CD4-positive, alpha-beta memory T cell (primary cell): ENCODE data around the gene TTYH1. TPM values are rescaled to one million over a fixed set of nuclear protein-coding genes. Genes with fewer than 3 reads are reported as not detected.
"Not testable (repeated sequence)": the region's sequence is repeated elsewhere in the genome, so short reads cannot be mapped to it uniquely, and the experiment has no call there.

Experiments used
- CTCF ChIA-PET: fragments of 350-600 bp; sonication (Branson Sonifier 250); formaldehyde crosslinking; loops from one replicate; lab custom pipeline; 2021; ENCODE audit warnings: inconsistent platforms; ENCODE audit not compliant: partially characterized antibody; lab: Charles Lee
- POLR2A ChIA-PET: fragments of 350-600 bp; sonication (Branson Sonifier 250); formaldehyde crosslinking; loops from one replicate; lab custom pipeline; 2021; ENCODE audit not compliant: partially characterized antibody; lab: Charles Lee
- DNase-seq, 5 donors: peaks; one replicate each; pipeline versions ENCODE4 v3.0.0 to v3.0.0-alpha.2; 2020 to 2022; ENCODE audit warnings: mixed read lengths in 1 of 5
- H3K27ac ChIP-seq: one replicate; pipeline ENCODE4 v1.7.0; 2013; ENCODE audit warnings: low read depth, low read length
- H3K27me3 ChIP-seq: 2 replicates; pipeline ENCODE4 v1.7.0; 2013; ENCODE audit warnings: mild to moderate bottlenecking, low read length, moderate library complexity; ENCODE audit not compliant: insufficient read depth
- H3K36me3 ChIP-seq: 2 replicates; pipeline ENCODE4 v1.7.0; 2013; ENCODE audit warnings: mild to moderate bottlenecking, low read length, moderate library complexity; ENCODE audit not compliant: insufficient read depth
- H3K4me1 ChIP-seq: 2 replicates; pipeline ENCODE4 v1.7.0; 2013; ENCODE audit warnings: mild to moderate bottlenecking, low read length, moderate library complexity; ENCODE audit not compliant: insufficient read depth
- H3K4me3 ChIP-seq, 2 donors: one replicate each; pipeline ENCODE4 v1.7.0; 2013; ENCODE audit warnings: low read length in 2 of 2, mild to moderate bottlenecking in 1 of 2
- H3K9me3 ChIP-seq, 2 donors: one replicate each; pipeline ENCODE4 v1.7.0; 2013; ENCODE audit warnings: low read length in 2 of 2, control low read depth in 1 of 2; ENCODE audit not compliant: control insufficient read depth in 1 of 2
- H3K27ac Mint-ChIP-seq, 7 donors: one replicate each; pipeline ENCODE4 v1.8.0; 2020 to 2021; ENCODE audit warnings: mixed read lengths in 7 of 7, mild to moderate bottlenecking in 6 of 7, inconsistent platforms in 3 of 7, moderate library complexity in 3 of 7
- H3K27me3 Mint-ChIP-seq, 2 donors: one replicate each; pipeline ENCODE4 v1.8.0; 2020 to 2021; ENCODE audit warnings: mixed read lengths in 2 of 2
- H3K36me3 Mint-ChIP-seq, 2 donors: one replicate each; pipeline ENCODE4 v1.8.0; 2020 to 2021; ENCODE audit warnings: mixed read lengths in 2 of 2, inconsistent platforms in 1 of 2, mild to moderate bottlenecking in 1 of 2
- H3K4me1 Mint-ChIP-seq, 4 donors: one replicate each; pipeline ENCODE4 v1.8.0; 2020 to 2021; ENCODE audit warnings: mixed read lengths in 4 of 4, mild to moderate bottlenecking in 1 of 4
- H3K4me3 Mint-ChIP-seq, 8 donors: one replicate each; pipeline ENCODE4 v1.8.0; 2020 to 2021; ENCODE audit warnings: mixed read lengths in 8 of 8, mild to moderate bottlenecking in 7 of 8, moderate library complexity in 6 of 8, inconsistent platforms in 3 of 8
- H3K9me3 Mint-ChIP-seq, 8 donors: one replicate each; pipeline ENCODE4 v1.8.0; 2020 to 2021; ENCODE audit warnings: mixed read lengths in 8 of 8, mild to moderate bottlenecking in 5 of 8, inconsistent platforms in 3 of 8, moderate library complexity in 1 of 8
- intact Hi-C: fragments of 100-400 bp; cut with micrococcal nuclease; formaldehyde crosslinking; loops from one replicate; pipeline ENCODE4 v1.15.1; 2023
- polyA plus RNA-seq, 2 donors: library from polyadenylated mRNA; unstranded; fragments of 300-500 nt; fragmentation: Illumina TruSeq; gene quantifications; one replicate each; pipeline ENCODE4 v1.2.3, GENCODE V29; 2021
- total RNA-seq, 2 experiments: library from RNA; stranded (reverse); gene quantifications; one replicate each; pipeline ENCODE4 v1.2.3, GENCODE V29; 2021

TTYH1 gene
- total and polyA plus RNA-seq, 4 experiments from 2014 or later = 0.29 TPM; not detected in 3

DNA sequence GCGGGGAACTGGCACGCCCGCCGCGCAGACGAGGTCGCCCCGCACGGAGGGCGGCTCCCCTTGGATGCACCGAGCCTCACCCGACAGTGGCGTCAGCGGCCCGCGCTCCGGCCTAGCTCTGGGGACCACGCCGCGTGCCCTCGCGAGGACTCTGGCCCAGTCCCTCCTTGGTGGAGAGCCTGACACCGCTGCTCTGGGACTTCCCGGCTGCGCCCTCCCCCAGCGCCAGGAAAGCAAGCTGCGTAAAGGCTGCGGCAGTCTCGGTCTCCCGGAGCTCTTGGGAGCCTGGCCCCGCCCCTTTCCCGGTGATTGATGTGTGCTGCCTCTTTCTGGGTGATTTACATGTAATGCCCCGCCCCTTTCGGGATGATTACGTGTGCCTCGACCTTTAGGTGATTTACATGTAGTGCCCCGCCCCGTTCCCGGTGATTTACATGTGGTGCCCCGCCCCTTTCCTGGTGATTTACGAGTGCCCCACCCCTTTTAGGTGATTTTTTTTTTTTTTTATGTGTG lies 48.3 kb downstream of the TTYH1 start, which contains the start of gene LENG9:
Gene LENG9, minus strand, starts transcription at position 248 of the 513 bp plus-strand sequence. CDS start 252 bp downstream, outside the sequence.
- Mint-ChIP-seq H3K9me3 (peaks cover 0 to 5% (median 0%) of the 10 kb centered on the region in 8 donors), H3K4me1 (peaks cover 15 to 37% (median 27%) of the 10 kb centered on the region in 4 donors), H3K27ac (peak within 1 kb of the TSS; percentile 92 to 99 (median 95)), H3K27me3 (peaks cover 0 to 2% of the 10 kb centered on the region in 2 donors), H3K4me3 (peak within 1 kb of the TSS; percentile 84 to 92 (median 89)), H3K36me3 (peaks cover 12 to 30% of the 10 kb centered on the region in 2 donors)
- intact Hi-C loops = loop anchor here (1.0 to 5.0 kb wide), 3 partner anchors 14 to 596 kb away; partner anchors contain the start of genes LENG8 and MYADM
- POLR2A ChIA-PET = interaction anchor here (1.0 to 9.3 kb wide), 12 partner anchors 8 to 1013 kb away, joined by 3 to 142 read pairs (median 4); partner anchors contain the start of genes CDC42EP5, CNOT3, LENG8 and MYADM
- CTCF ChIA-PET = interaction anchor here (1.0 kb wide), 2 partner anchors 14 to 73 kb away, joined by 3 read pairs; partner anchors contain the start of gene LENG8
- Histone ChIP-seq H3K27ac (peak within 1 kb of the TSS; percentile 81), H3K36me3 (peaks cover 29% of the 10 kb centered on the region), H3K4me3 (peak within 1 kb of the TSS; percentile 65 to 85), H3K27me3 (no peaks in the 10 kb centered on the region), H3K9me3 (no peaks in the 10 kb centered on the region), H3K4me1 (peaks cover 27% of the 10 kb centered on the region)
- peak; percentile 86 to 99 (median 91) for DNase-seq

DNA sequence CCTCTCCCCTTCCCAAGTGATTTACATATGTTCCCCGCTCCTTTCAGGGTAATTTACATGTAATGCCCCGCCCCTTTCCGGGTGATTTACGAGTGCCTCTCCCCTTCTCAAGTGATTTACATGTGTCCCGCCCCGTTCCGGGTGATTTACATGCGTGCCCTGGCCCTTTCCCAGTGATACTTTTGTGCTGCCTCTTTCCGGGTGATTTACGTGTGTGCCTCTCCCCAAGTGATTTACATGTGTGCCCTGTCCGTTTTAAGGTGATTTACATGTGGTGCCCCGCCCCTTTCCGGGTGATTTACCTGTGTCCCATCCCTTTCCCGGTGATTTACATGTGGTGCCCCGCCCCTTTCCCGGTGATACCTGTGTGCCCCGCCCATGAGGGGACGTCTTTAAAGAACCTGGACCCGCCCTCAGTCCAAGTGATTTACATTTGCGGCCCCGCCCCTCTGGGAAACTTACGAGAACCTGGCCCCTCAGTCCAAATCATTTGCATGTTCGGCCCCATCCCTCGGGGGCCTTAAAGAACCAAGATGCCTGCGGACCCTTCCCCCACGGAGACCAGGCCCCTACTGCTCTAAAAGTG lies 48.9 kb downstream of the TTYH1 start:
- Mint-ChIP-seq H3K36me3 (peaks cover 7 to 24% of the 10 kb centered on the region in 2 donors), H3K9me3 (peaks cover 0 to 5% (median 0%) of the 10 kb centered on the region in 8 donors), H3K27me3 (peaks cover 2 to 3% of the 10 kb centered on the region in 2 donors), H3K27ac (peak overlapping the region; percentile 92 to 99 (median 95)), H3K4me1 (peaks cover 12 to 31% (median 21%) of the 10 kb centered on the region in 4 donors), H3K4me3 (peak overlapping the region; percentile 84 to 92 (median 89))
- Histone ChIP-seq H3K36me3 (peaks cover 23% of the 10 kb centered on the region), H3K9me3 (no peaks in the 10 kb centered on the region), H3K27ac (peak overlapping the region; percentile 81), H3K4me1 (peaks cover 24% of the 10 kb centered on the region), H3K4me3 (peak overlapping the region; percentile 65 to 85), H3K27me3 (no peaks in the 10 kb centered on the region)
- DNase-seq = peak; percentile 80 to 97 (median 86)
- ChIA-PET CTCF (interaction anchor here (1.0 kb wide), 2 partner anchors 15 to 74 kb away, joined by 3 read pairs; partner anchors contain the start of gene LENG8), POLR2A (interaction anchor here (1.0 to 9.3 kb wide), 11 partner anchors 9 to 1012 kb away, joined by 3 to 142 read pairs (median 5); partner anchors contain the start of genes CDC42EP5, CNOT3, LENG8 and MYADM)
- intact Hi-C loops = loop anchor here (5.0 kb wide), 1 partner anchor 597 kb away; the partner anchor contains the start of gene MYADM

DNA sequence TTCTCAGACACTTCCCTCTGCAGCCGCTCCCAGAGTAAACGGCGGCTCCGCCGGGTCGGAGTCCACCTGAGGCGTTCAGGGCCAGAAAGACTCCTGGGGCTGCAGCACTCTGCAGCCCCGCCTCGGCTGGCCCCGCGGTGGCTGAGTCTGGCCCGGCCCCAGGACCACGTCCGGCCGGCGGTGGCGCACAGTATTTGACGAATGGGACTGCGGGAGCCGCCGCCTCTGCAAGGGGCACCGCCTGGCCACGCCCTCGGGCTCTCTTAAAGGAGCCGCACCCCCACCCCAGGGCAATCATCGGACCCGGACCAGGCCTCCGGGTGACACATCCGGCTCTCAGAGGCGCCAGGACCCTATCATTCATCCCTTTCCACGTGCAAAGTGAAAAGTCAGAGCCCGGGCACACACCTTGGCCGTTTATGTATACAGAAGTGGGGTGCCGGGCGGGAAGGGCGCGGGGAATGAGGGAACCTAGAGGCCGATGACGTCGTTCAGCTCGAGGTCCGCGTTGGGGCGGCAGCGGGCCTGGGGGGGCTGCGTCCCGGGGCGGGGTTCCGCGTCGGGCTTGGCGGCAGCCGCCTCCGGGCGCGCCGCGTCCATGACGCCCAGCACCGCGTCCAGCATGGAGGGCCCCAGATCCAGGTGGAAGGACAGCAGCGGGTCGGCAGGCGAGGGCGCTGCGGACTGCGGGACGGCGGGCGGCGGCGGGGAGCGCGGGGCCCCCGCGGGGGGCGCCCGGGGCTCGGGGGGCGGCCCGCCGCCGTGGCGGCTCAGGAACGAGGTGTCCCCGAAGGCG lies 49.6 kb downstream of the TTYH1 start:
- Histone ChIP-seq H3K27me3 (no peaks in the 10 kb centered on the region), H3K4me1 (peaks cover 24% of the 10 kb centered on the region), H3K36me3 (peaks cover 16% of the 10 kb centered on the region), H3K9me3 (no peaks in the 10 kb centered on the region), H3K27ac (peak overlapping the region; percentile 81), H3K4me3 (peak overlapping the region; percentile 65 to 85)
- Mint-ChIP-seq H3K36me3 (peaks cover 2 to 19% of the 10 kb centered on the region in 2 donors), H3K27ac (peak overlapping the region; percentile 36 to 99 (median 95)), H3K27me3 (peaks cover 8 to 10% of the 10 kb centered on the region in 2 donors), H3K9me3 (peaks cover 0 to 5% (median 0%) of the 10 kb centered on the region in 8 donors), H3K4me1 (peaks cover 10 to 30% (median 19%) of the 10 kb centered on the region in 4 donors), H3K4me3 (peak overlapping the region; percentile 84 to 92 (median 89))
- ChIA-PET POLR2A (interaction anchor here (1.0 to 9.3 kb wide), 2 partner anchors 9 to 16 kb away, joined by 3 to 142 read pairs; partner anchors contain the start of genes CDC42EP5 and LENG8), CTCF (no interaction called here)
- intact Hi-C loops = loop anchor here (5.0 kb wide), 1 partner anchor 598 kb away; the partner anchor contains the start of gene MYADM
- DNase-seq = peak; percentile 50 to 67 (median 61)

GRCh38 chr19:54465426-54466109 lies 50.3 kb downstream of the TTYH1 start:
- H3K27me3 Mint-ChIP-seq = peaks cover 15% of the 10 kb centered on the region in 2 donors
- ChIA-PET CTCF (interaction anchor here (1.0 kb wide), 2 partner anchors 11 to 15 kb away, joined by 3 read pairs; no protein-coding TSS in a partner anchor), POLR2A (interaction anchor here (0.8 to 9.3 kb wide), 3 partner anchors 8 to 27 kb away, joined by 3 to 142 read pairs (median 3); partner anchors contain the start of genes CDC42EP5 and LENG8)
- intact Hi-C loops = no loop called here
- no peak overlapping the region for H3K4me3 ChIP-seq
- peaks cover 10 to 37% (median 22%) of the 10 kb centered on the region in 4 donors for H3K4me1 Mint-ChIP-seq
- H3K9me3 ChIP-seq = no peaks in the 10 kb centered on the region
- H3K36me3 Mint-ChIP-seq = peaks cover 0 to 16% of the 10 kb centered on the region in 2 donors
- peaks cover 12% of the 10 kb centered on the region for H3K36me3 ChIP-seq
- H3K27ac ChIP-seq = no peak overlapping the region
- peak overlapping the region in 3 of 7 donors; percentile 22 to 75 (median 74) for H3K27ac Mint-ChIP-seq
- peak overlapping the region; percentile 17 to 80 (median 62) for H3K4me3 Mint-ChIP-seq
- H3K27me3 ChIP-seq = no peaks in the 10 kb centered on the region
- H3K4me1 ChIP-seq = peaks cover 25% of the 10 kb centered on the region
- H3K9me3 Mint-ChIP-seq = peaks cover 0 to 5% (median 0%) of the 10 kb centered on the region in 8 donors
- no peak for DNase-seq

DNA sequence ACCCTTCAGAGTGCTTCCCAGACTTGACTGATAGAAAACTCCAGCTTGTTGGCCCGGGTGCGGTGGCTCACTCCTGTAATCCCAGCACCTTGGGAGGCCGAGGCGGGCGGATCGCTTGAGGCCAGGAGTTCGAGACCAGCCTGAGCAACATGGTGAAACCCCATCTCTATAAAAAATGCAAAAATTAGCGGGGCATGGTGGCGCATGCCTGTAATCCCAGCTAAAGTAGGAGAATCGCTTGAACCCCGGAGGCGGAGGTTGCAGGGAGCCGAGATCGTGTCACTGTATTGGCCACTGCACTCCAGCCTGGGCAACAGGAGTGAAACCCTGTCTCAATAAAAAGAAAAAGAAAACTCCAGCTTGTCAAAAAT lies 50.8 kb downstream of the TTYH1 start:
- intact Hi-C loops, H3K27me3 ChIP-seq, H3K27ac ChIP-seq, H3K4me3 ChIP-seq, H3K9me3 Mint-ChIP-seq, H3K36me3 ChIP-seq, H3K9me3 ChIP-seq, DNase-seq: not testable (repeated sequence)
- CTCF ChIA-PET = interaction anchor here (1.0 kb wide), 2 partner anchors 10 to 16 kb away, joined by 3 read pairs; no protein-coding TSS in a partner anchor
- H3K4me1 ChIP-seq = peaks cover 30% of the 10 kb centered on the region
- peaks cover 0 to 16% of the 10 kb centered on the region in 2 donors for H3K36me3 Mint-ChIP-seq
- peaks cover 14 to 41% (median 25%) of the 10 kb centered on the region in 4 donors for H3K4me1 Mint-ChIP-seq
- peak overlapping the region in 2 of 7 donors; percentile 74 for H3K27ac Mint-ChIP-seq
- H3K4me3 Mint-ChIP-seq = peak overlapping the region; percentile 17 to 80 (median 66)
- H3K27me3 Mint-ChIP-seq = peaks cover 18% of the 10 kb centered on the region in 2 donors
- POLR2A ChIA-PET = interaction anchor here (0.8 to 9.3 kb wide), 2 partner anchors 18 to 28 kb away, joined by 3 to 142 read pairs; partner anchors contain the start of gene LENG8

DNA sequence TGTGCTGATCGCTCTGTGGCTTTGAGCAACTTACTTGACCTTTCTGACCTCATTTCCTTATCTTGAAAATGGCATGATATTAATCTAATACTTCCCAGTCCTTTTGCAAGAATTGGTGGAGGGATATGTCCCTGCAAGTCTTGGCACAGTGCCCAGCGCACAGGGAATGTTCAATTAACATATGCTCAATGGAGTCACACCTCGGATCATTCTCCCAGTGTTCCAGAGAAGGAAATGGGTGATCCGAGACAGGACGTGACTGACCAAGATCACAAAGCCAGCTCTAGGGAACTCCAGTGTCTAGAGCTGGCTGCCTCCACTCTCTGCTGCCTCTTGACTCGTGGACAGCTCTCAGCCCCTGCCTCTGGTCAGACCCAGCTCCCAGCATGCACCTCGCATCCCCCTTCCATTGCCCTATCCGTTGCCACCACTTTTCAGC lies 54.3 kb downstream of the TTYH1 start:
- Mint-ChIP-seq H3K27ac (no peak overlapping the region), H3K4me3 (no peak overlapping the region), H3K27me3 (peaks cover 24 to 27% of the 10 kb centered on the region in 2 donors), H3K9me3 (peaks cover 0 to 4% (median 0%) of the 10 kb centered on the region in 8 donors), H3K36me3 (no peaks in the 10 kb centered on the region), H3K4me1 (peaks cover 6 to 20% (median 12%) of the 10 kb centered on the region in 4 donors)
- no peak overlapping the region for H3K4me3 ChIP-seq
- no peak overlapping the region for H3K27ac ChIP-seq
- H3K9me3 ChIP-seq = no peaks in the 10 kb centered on the region
- peaks cover 10% of the 10 kb centered on the region for H3K4me1 ChIP-seq
- intact Hi-C loops = no loop called here
- H3K36me3 ChIP-seq = no peaks in the 10 kb centered on the region
- CTCF ChIA-PET = interaction anchor here (1.0 to 1.6 kb wide), 2 partner anchors 9 to 12 kb away, joined by 4 to 5 read pairs; no protein-coding TSS in a partner anchor
- no peaks in the 10 kb centered on the region for H3K27me3 ChIP-seq
- POLR2A ChIA-PET = no interaction called here
- no peak for DNase-seq
